Occipital lobe (tissue), 2 donors: ENCODE results near the gene NEDD1. TPM values are rescaled to one million over a fixed set of nuclear protein-coding genes. Genes with fewer than 3 reads are reported as not detected.

Experiments
- DNase-seq: peaks from one replicate; lab custom pipeline; 2025; lab: John Stamatoyannopoulos, UW
- total RNA-seq: library from RNA; depleted of rRNA; stranded (reverse); fragments of >200 nt; gene quantifications from one replicate; pipeline ENCODE4 v1.2.3, GENCODE V29; 2014

NEDD1 gene, protein sequence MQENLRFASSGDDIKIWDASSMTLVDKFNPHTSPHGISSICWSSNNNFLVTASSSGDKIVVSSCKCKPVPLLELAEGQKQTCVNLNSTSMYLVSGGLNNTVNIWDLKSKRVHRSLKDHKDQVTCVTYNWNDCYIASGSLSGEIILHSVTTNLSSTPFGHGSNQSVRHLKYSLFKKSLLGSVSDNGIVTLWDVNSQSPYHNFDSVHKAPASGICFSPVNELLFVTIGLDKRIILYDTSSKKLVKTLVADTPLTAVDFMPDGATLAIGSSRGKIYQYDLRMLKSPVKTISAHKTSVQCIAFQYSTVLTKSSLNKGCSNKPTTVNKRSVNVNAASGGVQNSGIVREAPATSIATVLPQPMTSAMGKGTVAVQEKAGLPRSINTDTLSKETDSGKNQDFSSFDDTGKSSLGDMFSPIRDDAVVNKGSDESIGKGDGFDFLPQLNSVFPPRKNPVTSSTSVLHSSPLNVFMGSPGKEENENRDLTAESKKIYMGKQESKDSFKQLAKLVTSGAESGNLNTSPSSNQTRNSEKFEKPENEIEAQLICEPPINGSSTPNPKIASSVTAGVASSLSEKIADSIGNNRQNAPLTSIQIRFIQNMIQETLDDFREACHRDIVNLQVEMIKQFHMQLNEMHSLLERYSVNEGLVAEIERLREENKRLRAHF
- 15.6 TPM for total RNA-seq

DNA sequence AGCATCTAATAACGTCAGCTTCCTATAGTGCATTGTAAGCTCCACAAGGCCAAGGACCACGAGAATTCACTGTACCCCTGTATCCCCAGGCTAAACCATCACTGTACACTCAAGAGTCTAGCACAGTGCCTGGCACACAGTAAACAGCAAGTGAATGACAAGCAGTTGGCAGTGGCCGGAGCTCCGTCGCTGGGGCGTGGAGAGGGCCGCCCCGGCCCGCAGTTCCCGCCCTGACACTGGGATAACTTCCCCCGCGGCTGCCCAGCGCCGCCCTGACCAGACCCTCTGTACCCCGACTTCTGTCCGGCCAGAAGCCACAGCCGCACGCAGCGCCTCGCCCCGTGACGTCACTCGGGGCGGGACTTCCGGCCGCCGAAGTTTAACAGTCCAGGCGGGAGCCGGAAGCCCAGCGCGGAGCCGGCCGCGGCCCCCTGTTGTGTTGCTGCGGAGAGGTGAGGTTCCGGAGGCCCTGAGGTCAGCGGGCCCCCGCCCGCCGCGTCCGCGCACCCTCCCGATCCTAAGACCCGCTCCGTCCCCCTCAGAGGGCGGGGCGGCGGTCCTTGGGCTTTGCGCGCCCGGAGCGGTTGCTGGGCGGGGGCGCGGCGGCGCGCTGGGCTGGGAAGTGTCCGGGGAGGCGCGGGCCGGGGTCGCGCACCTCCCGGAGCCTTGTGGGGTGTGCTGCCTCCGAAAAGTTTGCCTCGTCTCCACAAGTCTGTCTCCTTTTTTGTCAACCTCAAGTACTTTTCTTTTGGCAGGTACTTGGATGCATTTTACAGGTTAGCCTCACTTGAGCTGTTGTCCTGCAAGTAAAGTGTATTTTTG is at the start of gene NEDD1:
Gene NEDD1, plus strand, starts transcription at position 409 of the 822 bp plus-strand sequence. CDS start 2,503 bp downstream, outside the sequence.
- DNase-seq = peak; percentile 46

- no peak for DNase-seq
These were observed 48.9 kb upstream of the NEDD1 start for GRCh38 chr12:96858162-96858561.

GRCh38 chr12:96861656-96862055 is 45.4 kb upstream of the NEDD1 start:
- no peak for DNase-seq

DNA sequence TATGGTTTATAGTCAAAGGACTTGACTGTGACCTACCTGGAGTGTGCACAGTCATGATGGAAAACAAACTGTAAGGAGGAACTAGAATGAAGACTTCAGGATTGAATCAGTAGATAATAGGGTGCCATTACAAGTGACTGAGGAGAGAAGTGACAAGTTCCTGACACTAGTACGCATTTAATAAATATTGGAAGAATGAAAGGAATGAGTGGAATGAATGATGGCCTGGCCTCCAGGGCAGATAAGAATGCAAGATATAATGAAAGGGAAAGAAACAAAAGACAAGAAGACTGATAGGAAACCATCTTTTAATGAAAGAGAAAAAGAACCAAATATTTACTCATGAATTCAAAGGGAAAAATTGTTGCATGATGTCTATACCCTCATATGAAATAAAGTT is 44.7 kb upstream of the NEDD1 start:
- DNase-seq = no peak

GRCh38 chr12:96864335-96864734 is 42.7 kb upstream of the NEDD1 start:
- DNase-seq = no peak

GRCh38 chr12:96866801-96867590 is 40.1 kb upstream of the NEDD1 start:
- DNase-seq = no peak

- no peak for DNase-seq
These were observed 36.1 kb upstream of the NEDD1 start for GRCh38 chr12:96870946-96871345.

GRCh38 chr12:96872961-96873360 is 34.1 kb upstream of the NEDD1 start:
- DNase-seq = no peak

DNA sequence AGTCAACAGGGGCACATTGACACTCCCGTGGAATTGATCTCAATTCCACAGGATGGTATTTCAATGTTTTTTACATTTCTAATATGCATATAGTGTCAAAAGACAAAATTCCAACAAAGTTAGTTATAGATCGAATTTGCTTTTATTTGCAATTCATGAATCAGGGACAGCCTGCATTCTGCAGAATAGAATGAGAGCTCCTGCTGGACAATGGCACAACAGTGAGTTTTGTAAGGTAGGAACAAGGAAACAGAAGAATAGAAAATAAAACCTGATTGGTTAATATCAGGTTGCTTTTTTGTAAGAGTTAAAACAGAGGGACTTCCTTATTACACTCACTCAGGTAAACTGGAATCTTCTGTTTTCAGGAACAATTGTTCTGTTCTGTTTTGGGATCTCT is 32.8 kb upstream of the NEDD1 start:
- DNase-seq = no peak

GRCh38 chr12:96876966-96877365 is 30.1 kb upstream of the NEDD1 start:
- no peak for DNase-seq

- no peak for DNase-seq
These were observed 28.4 kb upstream of the NEDD1 start for GRCh38 chr12:96878704-96879103.

GRCh38 chr12:96879301-96879700 is 27.8 kb upstream of the NEDD1 start:
- DNase-seq = no peak

DNA sequence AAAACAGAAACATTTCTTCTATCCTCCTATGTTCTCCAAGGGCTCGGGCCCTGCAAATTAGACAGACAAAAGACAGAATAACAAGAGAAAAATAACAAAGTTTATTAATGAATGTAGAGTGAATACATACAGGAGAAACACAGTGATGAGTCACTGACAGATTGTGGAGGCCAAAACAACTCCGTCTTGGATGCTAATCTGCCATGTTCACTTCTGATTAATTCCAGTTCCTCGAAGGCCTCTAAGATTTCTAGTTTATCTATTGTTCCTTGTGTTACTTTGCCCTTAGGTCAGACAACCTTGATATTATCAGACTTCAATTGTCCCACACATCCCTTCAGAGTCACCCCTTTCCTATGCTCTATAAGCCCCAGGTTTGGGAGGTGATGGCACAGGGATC is 26.8 kb upstream of the NEDD1 start:
- no peak for DNase-seq

- DNase-seq = no peak
These were observed 25.4 kb upstream of the NEDD1 start for GRCh38 chr12:96881608-96882007.

DNA sequence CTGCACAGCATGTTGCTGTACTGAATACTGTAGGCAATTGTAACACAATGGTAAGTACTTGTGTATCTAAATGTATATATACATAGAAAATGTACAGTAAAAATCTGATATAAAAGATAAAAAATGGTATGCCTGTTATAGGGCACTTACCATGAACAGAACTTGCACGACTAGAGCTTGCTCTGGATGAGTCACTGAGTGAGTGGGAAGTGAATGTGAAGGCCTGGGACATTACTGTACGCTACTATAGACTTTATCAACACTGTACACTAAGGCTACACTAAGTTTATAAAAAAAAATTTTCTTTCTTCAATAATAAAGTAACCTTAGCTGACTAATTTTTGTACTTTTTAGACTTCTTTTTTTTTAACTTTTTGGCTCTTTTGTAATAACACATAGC is 24.2 kb upstream of the NEDD1 start:
- no peak for DNase-seq

DNA sequence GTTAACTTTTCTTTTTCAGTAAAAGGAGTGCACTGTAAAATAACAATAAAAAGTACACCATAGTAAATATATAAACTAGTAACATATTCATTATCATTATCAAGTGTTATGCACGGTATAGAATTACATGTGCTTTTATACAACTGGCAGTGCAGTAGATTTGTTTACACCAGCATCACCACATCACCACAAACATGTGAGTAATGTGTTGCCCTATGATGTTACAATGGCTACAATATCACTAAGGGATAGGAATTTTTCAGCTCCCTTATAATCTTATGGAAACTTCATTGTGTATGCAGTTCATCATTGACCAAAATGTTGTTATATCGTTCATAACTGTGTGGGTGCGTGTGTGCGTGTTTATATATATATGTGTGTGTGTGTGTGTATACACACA is 23.5 kb upstream of the NEDD1 start:
- no peak for DNase-seq

DNA sequence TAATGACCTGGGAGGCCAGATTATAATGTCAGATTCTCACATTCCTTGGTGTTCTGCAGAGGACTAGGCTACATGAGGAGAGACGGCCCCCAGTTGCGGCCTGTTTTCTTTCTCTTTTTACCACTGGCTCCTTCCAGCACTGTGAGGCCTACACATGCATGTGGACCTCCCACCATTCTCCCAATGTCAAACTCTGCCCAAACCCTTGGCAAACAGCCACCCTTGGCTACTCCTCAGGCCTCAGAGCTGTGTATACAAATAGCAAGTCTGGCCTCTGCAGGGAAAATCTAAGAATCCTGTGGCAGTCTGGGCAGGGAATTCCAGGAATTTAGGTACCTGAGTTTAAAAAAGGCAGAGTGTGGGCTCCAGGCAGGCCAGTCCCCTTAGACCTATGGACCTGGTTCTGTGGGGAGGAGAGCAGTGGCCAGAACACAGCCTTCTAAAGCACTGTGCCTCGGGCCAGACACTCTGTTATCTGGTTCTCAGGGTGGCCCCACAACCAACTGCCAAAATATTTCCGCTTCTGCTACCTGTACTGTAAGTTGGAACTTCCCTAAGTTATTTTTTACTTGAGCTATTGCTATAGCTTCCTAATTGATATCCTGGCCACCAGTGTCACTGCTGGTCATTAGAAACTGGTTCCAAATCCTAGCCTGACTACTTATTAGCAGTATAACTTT is 19.9 kb upstream of the NEDD1 start:
- DNase-seq = peak; percentile 0

- DNase-seq = no peak
These were observed 17.7 kb upstream of the NEDD1 start for GRCh38 chr12:96889273-96889933.

GRCh38 chr12:96890331-96890730 is 16.7 kb upstream of the NEDD1 start:
- no peak for DNase-seq

- DNase-seq = no peak
These were observed 15.0 kb upstream of the NEDD1 start for GRCh38 chr12:96892104-96892503.
